Ishikawa (cell line): ENCODE results near the gene AGER.

Experiments
- CEBPB ChIP-seq: IDR thresholded peaks from 2 replicates; pipeline ENCODE4 v1.6.1; 2012
- CREB1 ChIP-seq: IDR thresholded peaks from 2 replicates; pipeline ENCODE4 v1.6.1; 2012; ENCODE audit warnings: low read depth
- EGR1 ChIP-seq: IDR thresholded peaks from 2 replicates; pipeline ENCODE4 v1.6.1; 2012
- EP300 ChIP-seq: IDR thresholded peaks from 2 replicates; pipeline ENCODE4 v1.6.1; 2012; ENCODE audit warnings: borderline replicate concordance
- FOXM1 ChIP-seq: IDR thresholded peaks from 2 replicates; pipeline ENCODE4 v1.6.1; 2012; ENCODE audit warnings: low read depth, borderline replicate concordance
- NFIC ChIP-seq: IDR thresholded peaks from 2 replicates; pipeline ENCODE4 v1.6.1; 2012
- RAD21 ChIP-seq: IDR thresholded peaks from 2 replicates; pipeline ENCODE4 v1.6.1; 2012; ENCODE audit warnings: low read depth
- TAF1 ChIP-seq: IDR thresholded peaks from 2 replicates; pipeline ENCODE4 v1.6.1; 2012; ENCODE audit warnings: low read depth, mild to moderate bottlenecking
- TCF12 ChIP-seq: IDR thresholded peaks from 2 replicates; pipeline ENCODE4 v1.6.1; 2012; ENCODE audit warnings: low read depth
- TEAD4 ChIP-seq: IDR thresholded peaks from 2 replicates; pipeline ENCODE4 v1.6.1; 2012
- YY1 ChIP-seq: IDR thresholded peaks from 2 replicates; pipeline ENCODE4 v1.6.1; 2012; ENCODE audit warnings: low read depth
- ZBTB7A ChIP-seq: IDR thresholded peaks from 2 replicates; pipeline ENCODE4 v1.6.1; 2012; ENCODE audit warnings: low read depth
- TF ChIP-seq, protein P1 (sequence below): IDR thresholded peaks from 2 replicates; pipeline ENCODE4 v1.6.1; 2012; ENCODE audit warnings: low read depth, mild to moderate bottlenecking
- TF ChIP-seq, protein P2 (sequence below): IDR thresholded peaks from 2 replicates; pipeline ENCODE4 v1.6.1; 2012
- TF ChIP-seq, protein P3 (sequence below): IDR thresholded peaks from 2 replicates; pipeline ENCODE4 v1.6.1; 2012

AGER gene

DNA sequence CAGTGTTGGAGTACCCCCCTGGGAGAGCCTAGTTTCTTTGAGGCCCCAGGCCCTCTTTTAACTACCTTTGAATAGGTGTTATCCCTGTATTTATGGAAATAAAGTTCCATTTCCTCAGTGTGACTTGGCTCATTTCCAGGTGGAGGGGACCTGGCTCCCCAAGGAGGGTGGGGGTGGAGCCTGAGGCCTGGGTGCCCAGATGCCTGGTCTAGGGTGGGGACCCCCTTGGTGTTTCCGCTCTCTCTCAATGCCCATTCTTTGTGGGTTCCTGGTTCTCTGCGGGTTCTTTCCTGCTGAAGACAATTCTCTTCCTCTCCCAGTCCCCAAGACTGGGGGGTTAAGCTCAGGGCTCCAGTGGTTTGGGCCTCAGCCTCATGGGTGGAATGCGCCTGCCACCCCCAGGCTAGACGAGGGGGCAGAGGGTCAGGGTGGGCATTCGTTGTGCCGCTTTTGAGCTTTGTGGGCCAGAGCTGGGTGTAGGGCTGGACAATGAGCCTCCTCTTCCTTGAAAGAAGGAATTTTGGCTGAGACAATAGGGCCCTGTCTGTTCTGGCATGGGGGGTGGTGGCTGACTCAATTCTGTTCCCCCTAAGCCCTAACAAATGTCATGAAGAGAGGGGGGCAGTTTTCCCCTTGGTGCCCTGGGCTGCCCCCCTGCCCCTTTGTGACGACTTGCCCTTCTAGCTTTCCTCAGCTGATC lies 20.3 kb downstream of the AGER start:
- TF ChIP-seq NFIC (no peak), RAD21 (no peak), CEBPB (no peak), CREB1 (no peak), EP300 (no peak), TAF1 (no peak), ZBTB7A (no peak), FOXM1 (no peak), EGR1 (no peak), TCF12 (no peak), TEAD4 (no peak), YY1 (no peak)
- TF ChIP-seq, protein P1, sequence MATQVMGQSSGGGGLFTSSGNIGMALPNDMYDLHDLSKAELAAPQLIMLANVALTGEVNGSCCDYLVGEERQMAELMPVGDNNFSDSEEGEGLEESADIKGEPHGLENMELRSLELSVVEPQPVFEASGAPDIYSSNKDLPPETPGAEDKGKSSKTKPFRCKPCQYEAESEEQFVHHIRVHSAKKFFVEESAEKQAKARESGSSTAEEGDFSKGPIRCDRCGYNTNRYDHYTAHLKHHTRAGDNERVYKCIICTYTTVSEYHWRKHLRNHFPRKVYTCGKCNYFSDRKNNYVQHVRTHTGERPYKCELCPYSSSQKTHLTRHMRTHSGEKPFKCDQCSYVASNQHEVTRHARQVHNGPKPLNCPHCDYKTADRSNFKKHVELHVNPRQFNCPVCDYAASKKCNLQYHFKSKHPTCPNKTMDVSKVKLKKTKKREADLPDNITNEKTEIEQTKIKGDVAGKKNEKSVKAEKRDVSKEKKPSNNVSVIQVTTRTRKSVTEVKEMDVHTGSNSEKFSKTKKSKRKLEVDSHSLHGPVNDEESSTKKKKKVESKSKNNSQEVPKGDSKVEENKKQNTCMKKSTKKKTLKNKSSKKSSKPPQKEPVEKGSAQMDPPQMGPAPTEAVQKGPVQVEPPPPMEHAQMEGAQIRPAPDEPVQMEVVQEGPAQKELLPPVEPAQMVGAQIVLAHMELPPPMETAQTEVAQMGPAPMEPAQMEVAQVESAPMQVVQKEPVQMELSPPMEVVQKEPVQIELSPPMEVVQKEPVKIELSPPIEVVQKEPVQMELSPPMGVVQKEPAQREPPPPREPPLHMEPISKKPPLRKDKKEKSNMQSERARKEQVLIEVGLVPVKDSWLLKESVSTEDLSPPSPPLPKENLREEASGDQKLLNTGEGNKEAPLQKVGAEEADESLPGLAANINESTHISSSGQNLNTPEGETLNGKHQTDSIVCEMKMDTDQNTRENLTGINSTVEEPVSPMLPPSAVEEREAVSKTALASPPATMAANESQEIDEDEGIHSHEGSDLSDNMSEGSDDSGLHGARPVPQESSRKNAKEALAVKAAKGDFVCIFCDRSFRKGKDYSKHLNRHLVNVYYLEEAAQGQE = no peak
- TF ChIP-seq, protein P2, sequence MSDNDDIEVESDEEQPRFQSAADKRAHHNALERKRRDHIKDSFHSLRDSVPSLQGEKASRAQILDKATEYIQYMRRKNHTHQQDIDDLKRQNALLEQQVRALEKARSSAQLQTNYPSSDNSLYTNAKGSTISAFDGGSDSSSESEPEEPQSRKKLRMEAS = no peak
- TF ChIP-seq, protein P3, sequence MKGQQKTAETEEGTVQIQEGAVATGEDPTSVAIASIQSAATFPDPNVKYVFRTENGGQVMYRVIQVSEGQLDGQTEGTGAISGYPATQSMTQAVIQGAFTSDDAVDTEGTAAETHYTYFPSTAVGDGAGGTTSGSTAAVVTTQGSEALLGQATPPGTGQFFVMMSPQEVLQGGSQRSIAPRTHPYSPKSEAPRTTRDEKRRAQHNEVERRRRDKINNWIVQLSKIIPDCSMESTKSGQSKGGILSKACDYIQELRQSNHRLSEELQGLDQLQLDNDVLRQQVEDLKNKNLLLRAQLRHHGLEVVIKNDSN = no peak

DNA sequence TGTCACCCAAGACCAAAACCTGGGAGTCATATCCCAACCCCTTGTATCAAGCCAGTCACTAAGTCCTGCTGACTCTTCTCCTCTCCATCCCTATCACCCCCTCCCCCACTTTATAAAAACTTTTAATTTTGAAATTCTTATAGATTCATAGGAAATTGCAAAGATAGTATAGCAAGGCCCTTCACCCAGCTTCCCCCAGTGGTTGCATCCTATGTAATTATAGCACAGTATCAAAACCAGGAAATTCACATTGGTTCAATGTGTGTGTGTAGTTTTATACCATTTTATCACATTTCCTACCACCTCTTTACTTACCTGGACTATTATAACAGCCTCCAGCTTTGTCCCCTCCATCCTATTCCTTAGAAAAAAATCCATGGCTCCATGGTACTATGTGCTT lies 26.0 kb downstream of the AGER start:
- TF ChIP-seq, protein P3 = no peak
- no peak for TF ChIP-seq NFIC
- TF ChIP-seq, protein P2 = no peak
- no peak for TF ChIP-seq TAF1
- no peak for TF ChIP-seq ZBTB7A
- TF ChIP-seq YY1 = no peak
- TF ChIP-seq TCF12 = no peak
- TF ChIP-seq, protein P1 = no peak
- no peak for TF ChIP-seq TEAD4
- TF ChIP-seq CREB1 = no peak
- no peak for TF ChIP-seq CEBPB
- TF ChIP-seq RAD21 = no peak
- no peak for TF ChIP-seq FOXM1
- no peak for TF ChIP-seq EP300

DNA sequence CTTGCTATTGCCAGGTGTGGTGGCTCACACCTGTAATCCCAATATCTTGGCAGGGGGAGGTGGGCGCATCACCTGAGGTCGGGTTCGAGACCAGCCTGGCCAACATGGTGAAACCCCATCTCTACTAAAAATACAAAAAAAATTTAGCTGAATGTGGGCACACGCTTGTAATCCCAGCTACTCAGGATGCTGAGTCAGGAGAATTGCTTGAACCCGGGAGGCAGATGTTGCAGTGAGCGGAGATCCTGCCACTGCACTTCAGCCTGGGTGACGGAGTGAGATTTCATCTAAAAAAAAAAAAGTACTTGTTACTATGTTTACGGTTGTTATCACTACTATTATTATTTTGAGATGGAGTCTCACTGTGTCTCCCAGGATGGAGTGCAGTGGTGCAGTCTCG lies 27.2 kb downstream of the AGER start:
- TF ChIP-seq CREB1 (no peak), TEAD4 (no peak), ZBTB7A (no peak)
- TF ChIP-seq, protein P2 = no peak

DNA sequence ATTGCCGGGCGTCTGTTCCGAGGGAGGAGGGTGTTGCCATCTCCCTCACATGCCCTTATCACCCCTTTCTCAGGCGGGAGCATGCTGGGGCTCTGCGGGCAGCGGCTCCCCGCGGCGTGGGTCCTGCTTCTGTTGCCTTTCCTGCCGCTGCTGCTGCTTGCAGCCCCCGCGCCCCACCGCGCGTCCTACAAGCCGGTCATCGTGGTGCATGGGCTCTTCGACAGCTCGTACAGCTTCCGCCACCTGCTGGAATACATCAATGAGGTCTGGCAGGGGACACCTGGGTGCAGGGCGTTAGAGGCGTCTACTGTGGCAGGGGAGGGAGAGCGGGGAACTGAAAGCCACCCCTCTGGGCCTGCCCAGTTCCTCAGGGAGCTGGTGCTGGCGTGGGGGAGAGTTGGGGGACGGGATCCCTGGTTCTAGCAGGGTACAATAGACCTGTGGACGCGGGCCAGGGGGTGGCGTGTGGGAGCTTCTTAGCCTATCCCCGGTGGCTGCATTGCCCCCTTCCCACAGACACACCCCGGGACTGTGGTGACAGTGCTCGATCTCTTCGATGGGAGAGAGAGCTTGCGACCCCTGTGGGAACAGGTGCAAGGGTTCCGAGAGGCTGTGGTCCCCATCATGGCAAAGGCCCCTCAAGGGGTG lies 29.4 kb downstream of the AGER start:
- no peak for TF ChIP-seq TEAD4
- TF ChIP-seq YY1 = no peak
- no peak for TF ChIP-seq CREB1
- TF ChIP-seq RAD21 = peak; percentile 62
- TF ChIP-seq, protein P3 = no peak
- no peak; the same call in 1 of the 2 replicates for TF ChIP-seq TCF12
- TF ChIP-seq EGR1 = no peak
- TF ChIP-seq NFIC = no peak
- no peak for TF ChIP-seq EP300
- 0 out of 2 replicates have a peak, but pooled peaks have one; percentile 50 for TF ChIP-seq ZBTB7A
- no peak for TF ChIP-seq CEBPB
- no peak for TF ChIP-seq TAF1
- TF ChIP-seq, protein P1 = no peak
- TF ChIP-seq FOXM1 = no peak
- TF ChIP-seq, protein P2 = peak; percentile 40; the same call in 1 of the 2 replicates
